ENCODE data around the gene SLC22A2.
"Not testable (repeated sequence)": the region's sequence is repeated elsewhere in the genome, so short reads cannot be mapped to it uniquely, and the experiment has no call there.

Gene SLC22A2

DNA sequence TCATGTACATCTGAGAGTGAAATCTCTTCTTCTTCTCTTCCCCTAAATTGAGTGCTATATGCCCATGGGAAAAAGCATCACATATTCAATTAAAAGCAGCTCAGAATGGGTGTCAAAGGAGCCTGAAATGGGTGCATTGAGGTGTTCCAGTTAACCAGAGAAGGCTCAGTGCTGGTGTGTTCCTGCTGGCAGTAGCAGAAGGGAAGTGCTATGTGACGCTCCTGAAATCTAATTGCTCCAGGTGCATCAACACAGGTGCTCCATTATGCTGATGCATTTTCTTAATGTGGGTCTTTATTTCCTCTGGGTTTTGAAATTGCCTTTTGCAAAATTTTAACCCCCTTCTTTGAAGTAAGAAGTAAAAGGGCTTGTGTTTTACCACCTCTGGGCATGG lies 17.9 kb downstream of the SLC22A2 start:
- DNase-seq = no peak

DNA sequence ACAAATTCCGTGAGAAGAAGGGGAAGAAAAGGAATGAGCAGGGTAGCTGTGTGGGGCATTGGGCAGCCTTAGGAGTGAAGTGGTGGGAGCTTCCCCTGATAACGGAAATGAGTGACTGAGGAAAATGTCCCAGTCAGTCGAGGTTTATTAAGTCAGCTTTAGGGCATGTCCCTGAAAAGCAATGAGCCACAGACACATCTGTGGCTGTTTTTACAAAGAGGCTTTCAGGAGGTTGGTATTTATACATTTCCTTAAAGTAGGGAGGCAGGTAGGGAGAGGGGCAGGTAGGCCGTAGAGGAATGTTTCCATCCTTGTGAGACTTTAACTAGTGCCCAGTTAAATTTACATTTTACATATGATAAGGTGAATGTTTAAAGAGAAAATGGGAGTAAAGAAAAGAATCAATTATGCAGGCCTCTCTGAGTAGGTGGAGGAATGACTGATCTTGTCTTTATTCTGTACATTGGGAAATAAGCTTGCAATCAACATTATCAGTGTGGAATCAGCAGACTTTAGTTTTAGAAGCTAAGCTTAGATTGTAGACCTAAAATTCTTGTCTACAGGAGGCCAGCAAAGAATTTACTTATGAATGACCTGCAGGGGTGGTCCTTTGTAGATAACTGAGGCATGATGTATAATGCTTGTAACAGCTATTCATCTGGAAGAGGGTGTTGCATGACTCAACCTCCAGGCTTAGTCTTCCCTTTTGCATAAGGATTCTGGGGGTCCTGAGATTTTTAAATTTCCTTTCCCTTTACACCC lies 18.5 kb downstream of the SLC22A2 start:
- no peak for DNase-seq

DNA sequence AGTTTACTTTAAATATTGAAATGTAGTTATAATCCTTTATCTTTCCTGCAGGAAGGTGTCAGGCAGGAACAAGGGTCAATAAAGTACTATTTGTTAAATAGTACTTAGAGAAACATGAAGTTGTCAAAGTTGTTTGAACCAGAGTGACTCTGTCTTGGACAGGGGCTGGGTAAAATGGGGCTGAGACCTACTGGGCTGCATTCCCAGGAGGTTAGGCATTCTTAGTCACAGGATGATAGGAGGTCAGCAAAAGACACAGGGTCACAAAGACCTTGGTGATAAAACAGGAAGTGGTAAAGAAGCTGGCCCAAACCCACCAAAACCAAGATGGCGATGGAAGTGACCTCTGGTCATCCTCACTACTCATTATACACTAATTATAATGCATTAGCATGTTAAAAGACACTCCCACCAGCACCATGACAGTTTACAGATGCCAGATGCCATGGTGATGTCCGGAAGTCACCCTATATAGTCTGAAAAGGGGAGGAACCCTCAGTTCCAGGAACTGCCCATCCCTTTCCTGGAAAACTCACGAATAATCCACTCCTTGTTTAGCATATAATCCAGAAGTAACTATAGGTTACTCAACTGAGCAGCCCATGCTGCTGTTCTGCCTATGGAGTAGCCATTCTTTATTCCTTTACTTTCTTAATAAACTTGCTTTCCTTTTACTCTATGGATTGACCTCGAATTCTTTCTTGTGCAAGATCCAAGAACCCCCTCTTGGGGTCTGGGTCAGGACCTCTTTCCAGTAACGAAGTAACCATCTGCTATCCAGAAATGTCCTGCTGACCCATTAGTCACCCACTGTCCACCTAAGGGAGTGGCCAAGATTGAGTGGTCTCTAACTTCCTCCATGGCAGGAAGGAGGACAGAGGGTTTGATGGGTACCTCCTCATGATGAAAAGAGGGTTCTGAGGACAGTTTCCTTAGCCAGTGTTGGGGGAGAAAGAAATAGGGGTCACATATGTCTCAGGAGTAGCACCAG lies 19.6 kb downstream of the SLC22A2 start:
- peak; percentile 57 for DNase-seq

GRCh38 chr6:160238278-160238711 lies 20.3 kb downstream of the SLC22A2 start:
- no peak for DNase-seq

DNA sequence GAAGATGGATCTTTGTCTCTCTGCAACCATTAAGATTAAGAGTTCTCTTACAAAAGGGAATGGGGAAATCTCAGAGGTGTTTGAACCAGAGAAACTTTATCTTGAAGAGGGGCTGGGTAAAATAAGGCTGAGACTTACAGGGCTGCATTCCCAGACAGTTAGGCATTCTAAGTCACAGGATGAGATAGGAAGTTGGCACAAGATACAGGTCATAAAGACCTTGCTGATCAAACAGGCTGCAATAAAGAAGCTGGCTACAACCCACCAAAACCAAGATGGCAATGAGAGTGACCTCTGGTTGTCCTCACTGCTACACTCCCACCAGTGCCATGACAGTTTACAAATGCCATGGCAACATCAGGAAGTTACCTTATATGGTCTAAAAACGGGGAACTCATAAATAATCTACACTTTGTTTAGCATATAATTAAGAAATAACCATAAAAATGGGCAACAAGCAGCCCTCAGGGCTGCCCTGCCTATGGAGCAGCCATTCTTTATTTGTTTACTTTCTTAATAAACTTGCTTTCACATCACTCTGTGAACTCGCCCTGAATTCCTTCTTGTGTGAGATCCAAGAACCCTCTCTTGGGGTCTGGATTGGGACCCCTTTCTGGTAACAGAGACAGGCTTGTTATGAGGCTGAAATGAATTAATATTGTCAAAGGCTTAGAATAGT lies 20.9 kb downstream of the SLC22A2 start:
- peak; percentile 12 for DNase-seq

DNA sequence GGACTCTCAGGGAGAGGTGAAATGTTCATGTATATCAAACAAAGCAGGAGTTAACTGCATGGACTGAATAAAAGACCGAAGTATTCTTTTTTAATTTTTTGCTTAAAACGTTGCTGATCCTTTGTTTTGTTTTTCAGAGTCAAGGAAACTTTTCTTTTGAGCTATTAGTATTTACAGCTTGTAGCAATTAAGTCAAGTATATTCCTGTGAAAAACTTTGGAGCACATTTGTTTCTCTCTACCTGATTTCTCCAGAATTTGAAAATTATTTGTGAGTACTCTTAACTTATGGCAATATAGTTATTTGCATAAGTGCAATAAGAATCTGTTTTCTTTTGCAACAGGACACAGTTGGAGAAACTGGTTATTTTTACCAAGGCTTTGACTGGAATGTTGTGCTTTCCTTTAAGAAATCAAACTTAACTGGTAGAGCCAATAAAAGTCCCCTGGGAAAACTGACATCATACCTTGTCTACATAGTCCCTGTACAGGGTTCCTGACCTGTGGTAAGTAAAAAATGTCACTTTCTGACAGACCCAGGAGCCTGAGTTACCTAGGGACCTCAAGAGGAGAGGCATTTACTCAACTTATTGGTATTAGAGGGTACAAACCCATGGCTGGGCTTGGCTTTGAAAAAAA lies 22.3 kb downstream of the SLC22A2 start:
- not testable (repeated sequence) for DNase-seq

- not testable (repeated sequence) for DNase-seq
Observed at GRCh38 chr6:160233950-160234640, 24.5 kb downstream of the SLC22A2 start.

- no peak for DNase-seq
Observed at GRCh38 chr6:160227769-160228161, 30.9 kb downstream of the SLC22A2 start.

DNA sequence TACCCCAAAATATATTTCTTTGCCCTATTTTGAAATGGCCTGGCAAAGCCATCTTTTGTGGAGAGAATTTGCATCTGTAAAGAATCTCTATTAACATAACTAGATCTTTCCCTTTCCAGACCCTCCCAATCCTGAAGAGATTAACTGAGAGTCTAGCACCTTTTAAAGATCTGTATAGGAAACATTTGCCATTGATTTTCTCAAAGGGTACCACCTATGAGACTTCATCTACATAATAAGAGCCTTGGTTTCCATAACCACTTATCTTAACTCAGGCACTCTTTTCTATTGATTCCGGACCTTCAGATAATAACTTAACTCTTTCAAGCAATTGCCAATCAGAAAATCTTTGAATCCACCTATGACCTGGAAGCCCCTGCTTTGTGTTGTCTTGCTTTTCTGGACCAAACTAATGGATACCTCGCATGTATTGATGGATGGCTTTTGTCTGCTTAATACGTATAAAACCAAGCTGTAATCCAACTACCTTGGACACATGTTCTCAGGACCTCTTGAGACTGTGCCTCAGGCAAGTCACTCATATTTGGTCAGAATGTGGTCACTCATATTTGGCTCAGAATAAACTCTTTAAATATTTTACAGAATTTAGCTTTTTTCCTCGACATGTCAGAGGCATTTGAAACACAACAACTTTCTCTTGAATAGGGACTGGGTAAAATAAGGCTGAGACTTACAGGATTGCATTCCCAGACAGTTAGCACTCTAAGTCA lies 31.4 kb downstream of the SLC22A2 start:
- no peak for DNase-seq

DNA sequence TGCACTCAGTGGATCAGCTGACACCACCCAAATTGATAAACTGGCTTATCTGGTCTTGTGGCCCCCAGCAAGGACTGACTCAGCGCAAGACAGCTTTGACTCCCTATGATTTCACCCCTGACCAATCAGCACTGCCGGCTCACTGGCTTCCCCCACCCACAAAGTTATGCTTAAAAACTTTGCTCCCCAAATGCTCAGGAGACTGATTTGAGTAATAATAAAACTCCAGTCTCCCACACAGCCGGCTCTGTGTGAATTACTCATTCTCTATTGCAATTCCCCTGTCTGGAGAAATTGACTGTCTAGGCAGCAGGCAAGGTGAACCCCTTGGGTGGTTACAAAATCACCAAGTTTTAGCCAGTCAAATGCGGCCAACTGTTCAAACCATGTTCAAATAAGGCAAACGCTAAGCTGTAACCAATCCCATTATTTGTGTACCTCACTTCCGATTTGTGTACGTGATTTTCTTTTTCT lies 32.5 kb downstream of the SLC22A2 start:
- DNase-seq = no peak

- DNase-seq = no peak
Observed at GRCh38 chr6:160224639-160225237, 33.9 kb downstream of the SLC22A2 start.

GRCh38 chr6:160222491-160222890 lies 36.1 kb downstream of the SLC22A2 start:
- no peak for DNase-seq

DNA sequence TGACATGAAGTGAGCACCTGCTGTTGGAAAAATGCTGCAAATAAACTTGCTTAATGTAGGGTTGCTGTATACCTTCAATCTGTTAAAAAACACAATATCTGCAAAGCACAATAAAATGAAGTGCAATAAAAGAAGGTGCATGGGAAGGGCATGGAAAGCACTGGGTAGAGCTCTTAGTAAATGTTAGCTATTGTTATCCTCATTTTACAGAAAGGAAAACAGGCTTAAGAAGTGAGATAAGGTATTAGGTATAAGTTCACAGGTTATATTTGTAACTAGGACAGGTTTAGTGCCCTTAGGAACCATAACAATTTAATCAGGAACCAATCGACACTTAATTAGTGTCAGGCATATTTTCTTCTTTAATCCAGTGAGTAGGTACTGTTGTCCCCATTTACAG lies 36.7 kb downstream of the SLC22A2 start:
- DNase-seq = no peak

DNA sequence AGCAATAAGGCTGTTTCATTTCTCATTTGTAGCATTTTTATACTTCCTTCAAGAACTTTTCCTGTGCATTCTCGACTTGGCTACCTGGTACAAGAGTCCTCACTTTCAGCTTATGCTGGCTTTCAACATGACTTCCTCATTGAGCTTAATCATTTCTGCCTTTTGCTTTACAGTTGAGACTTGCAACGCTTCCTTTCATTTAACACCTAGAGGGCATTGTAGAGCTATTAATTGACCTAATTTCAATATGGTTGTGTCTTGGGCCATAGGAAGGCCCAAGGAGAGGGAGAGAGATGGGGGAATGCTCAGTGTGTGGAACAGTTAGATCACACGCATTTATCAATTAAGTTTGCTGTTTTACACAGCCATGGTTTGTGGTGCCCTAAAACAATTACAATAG lies 37.2 kb downstream of the SLC22A2 start:
- peak; percentile 11 for DNase-seq

- DNase-seq = no peak
Observed at GRCh38 chr6:160218810-160219209, 39.8 kb downstream of the SLC22A2 start.

- no peak for DNase-seq
Observed at GRCh38 chr6:160217863-160218262, 40.8 kb downstream of the SLC22A2 start.

DNA sequence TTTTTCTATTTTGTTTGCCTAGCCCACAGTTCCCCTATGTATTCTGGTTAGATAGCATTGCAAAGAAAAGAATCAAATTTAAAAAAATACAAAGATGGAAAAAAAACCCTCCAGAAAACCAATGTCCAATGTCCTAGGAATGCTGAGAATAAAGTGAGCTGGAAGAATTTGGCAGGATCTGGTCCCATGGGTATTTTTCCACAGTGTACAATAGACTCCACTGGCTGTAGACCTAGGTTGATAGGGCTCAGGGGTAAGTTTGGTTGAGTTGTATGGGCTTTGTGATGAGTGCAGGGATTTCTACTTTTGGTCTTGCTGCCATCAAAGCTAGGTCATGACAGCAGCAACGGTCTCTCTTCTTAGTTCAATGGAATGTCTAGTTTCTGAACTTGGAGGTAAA lies 41.5 kb downstream of the SLC22A2 start:
- no peak for DNase-seq

- DNase-seq = peak; percentile 14
Observed at GRCh38 chr6:160215232-160215631, 43.4 kb downstream of the SLC22A2 start.

GRCh38 chr6:160207618-160208017 lies 51.0 kb downstream of the SLC22A2 start:
- no peak for DNase-seq

- DNase-seq = no peak
Observed at GRCh38 chr6:160204710-160205109, 53.9 kb downstream of the SLC22A2 start.

- no peak for DNase-seq
Observed at GRCh38 chr6:160203953-160204352, 54.7 kb downstream of the SLC22A2 start.
